H9 (cell line): Measurements from ENCODE around the gene MRM2. TPM values are rescaled to one million over a fixed set of nuclear protein-coding genes. Genes with fewer than 3 reads are reported as not detected.

Experiments
- DNase-seq: peaks from one replicate; pipeline ENCODE4 v3.0.0-alpha.2; 2017
- H2AFZ ChIP-seq: one replicate; pipeline ENCODE4 v1.6.1; 2013; ENCODE audit warnings: mild to moderate bottlenecking, low read length, control low read depth, moderate library complexity
- H2AK5ac ChIP-seq: 2 replicates; pipeline ENCODE4 v1.6.1; 2013; ENCODE audit warnings: low read length, control low read depth, mixed read lengths; ENCODE audit not compliant: insufficient read length
- H2BK120ac ChIP-seq: one replicate; pipeline ENCODE4 v1.6.1; 2013; ENCODE audit warnings: low read depth, mild to moderate bottlenecking, low read length, control low read depth, inconsistent platforms; ENCODE audit not compliant: poor library complexity, severe bottlenecking
- H2BK12ac ChIP-seq: 2 replicates; pipeline ENCODE4 v1.6.1; 2013; ENCODE audit warnings: low read length, control low read depth, mixed read lengths, low read depth; ENCODE audit not compliant: insufficient read length
- H2BK15ac ChIP-seq: 2 replicates; pipeline ENCODE4 v1.6.1; 2013; ENCODE audit warnings: low read depth, low read length, control low read depth
- H2BK20ac ChIP-seq: one replicate; pipeline ENCODE4 v1.6.1; 2013; ENCODE audit warnings: low read depth, mild to moderate bottlenecking, low read length, control low read depth, inconsistent platforms; ENCODE audit not compliant: poor library complexity, severe bottlenecking
- H2BK5ac ChIP-seq: 2 replicates; pipeline ENCODE4 v1.6.1; 2013; ENCODE audit warnings: low read length, control low read depth, mixed read lengths; ENCODE audit not compliant: insufficient read length
- H3K14ac ChIP-seq: 2 replicates; pipeline ENCODE4 v1.6.1; 2013; ENCODE audit warnings: low read length, control low read depth; ENCODE audit not compliant: insufficient read depth
- H3K18ac ChIP-seq: 2 replicates; pipeline ENCODE4 v1.6.1; 2013; ENCODE audit warnings: low read depth, mild to moderate bottlenecking, mixed read lengths, low read length, control low read depth; ENCODE audit not compliant: insufficient read length
- H3K23ac ChIP-seq: 2 replicates; pipeline ENCODE4 v1.6.1; 2013; ENCODE audit warnings: low read length, control low read depth, mixed read lengths, low read depth; ENCODE audit not compliant: insufficient read length
- H3K23me2 ChIP-seq: 2 replicates; pipeline ENCODE4 v1.6.1; 2013; ENCODE audit warnings: low read depth, mild to moderate bottlenecking, mixed read lengths, low read length, control low read depth; ENCODE audit not compliant: insufficient read length, poor library complexity, severe bottlenecking
- H3K27ac ChIP-seq: 2 replicates; pipeline ENCODE4 v1.5.1; 2013; ENCODE audit warnings: low read length, control low read depth, mixed read lengths, low read depth; ENCODE audit not compliant: insufficient read length
- H3K27me3 ChIP-seq: 2 replicates; pipeline ENCODE4 v1.6.1; 2013; ENCODE audit warnings: low read length, control low read depth, inconsistent platforms; ENCODE audit not compliant: insufficient read depth
- H3K4ac ChIP-seq: 2 replicates; pipeline ENCODE4 v1.6.1; 2013; ENCODE audit warnings: low read depth, mild to moderate bottlenecking, control low read depth, inconsistent platforms, low read length, moderate library complexity
- H3K4me1 ChIP-seq: 2 replicates; pipeline ENCODE4 v1.6.1; 2013; ENCODE audit warnings: low read length, control low read depth, inconsistent platforms; ENCODE audit not compliant: insufficient read depth
- H3K4me2 ChIP-seq: 2 replicates; pipeline ENCODE4 v1.6.1; 2013; ENCODE audit warnings: low read length, control low read depth, mixed read lengths; ENCODE audit not compliant: insufficient read length, insufficient read depth
- H3K56ac ChIP-seq: 2 replicates; pipeline ENCODE4 v1.6.1; 2013; ENCODE audit warnings: low read depth, mild to moderate bottlenecking, mixed read lengths, low read length, control low read depth; ENCODE audit not compliant: insufficient read length
- H3K79me1 ChIP-seq: 2 replicates; pipeline ENCODE4 v1.6.1; 2013; ENCODE audit warnings: low read depth, mild to moderate bottlenecking, moderate library complexity, low read length, control low read depth, inconsistent platforms; ENCODE audit not compliant: insufficient read depth, poor library complexity, severe bottlenecking
- H3K79me2 ChIP-seq: 2 replicates; pipeline ENCODE4 v1.6.1; 2013; ENCODE audit warnings: low read length, control low read depth, inconsistent platforms; ENCODE audit not compliant: insufficient read depth
- H3K9ac ChIP-seq: 2 replicates; pipeline ENCODE4 v1.6.1; 2013; ENCODE audit warnings: low read length, control low read depth, mixed read lengths; ENCODE audit not compliant: insufficient read length; ENCODE audit errors: extremely low read depth
- H3K9me3 ChIP-seq: one replicate; pipeline ENCODE4 v1.6.1; 2013; ENCODE audit warnings: low read depth, low read length, inconsistent platforms; ENCODE audit not compliant: control insufficient read depth
- H3T11ph ChIP-seq: one replicate; pipeline ENCODE4 v1.6.1; 2013; ENCODE audit warnings: mild to moderate bottlenecking, low read length, control low read depth, inconsistent platforms
- H4K20me1 ChIP-seq: one replicate; pipeline ENCODE4 v1.6.1; 2013; ENCODE audit not compliant: control insufficient read depth, insufficient read length, insufficient read depth
- H4K5ac ChIP-seq: 2 replicates; pipeline ENCODE4 v1.6.1; 2013; ENCODE audit warnings: low read depth, mild to moderate bottlenecking, mixed read lengths, low read length, control low read depth; ENCODE audit not compliant: insufficient read length
- H4K8ac ChIP-seq: replicated peaks from 2 replicates; pipeline ENCODE4 v1.6.1; 2013; ENCODE audit warnings: low read length, control low read depth, mixed read lengths, low read depth; ENCODE audit not compliant: insufficient read length
- H4K91ac ChIP-seq: 2 replicates; pipeline ENCODE4 v1.6.1; 2013; ENCODE audit warnings: low read depth, mild to moderate bottlenecking, moderate library complexity, mixed read lengths, low read length, control low read depth; ENCODE audit not compliant: insufficient read length
- H3K27ac Mint-ChIP-seq, 3 experiments: 2 replicates in 2 of 3; 3 replicates in 1 of 3; pipeline ENCODE4 v1.8.0; 2020 to 2021; ENCODE audit warnings: mixed read lengths in 3 of 3, mild to moderate bottlenecking in 1 of 3, moderate library complexity in 1 of 3
- H3K27me3 Mint-ChIP-seq: 2 replicates; pipeline ENCODE4 v1.8.0; 2021; ENCODE audit warnings: low read depth, mild to moderate bottlenecking, moderate library complexity, mixed read lengths
- H3K36me3 Mint-ChIP-seq, 3 experiments: 2 replicates in 2 of 3; 3 replicates in 1 of 3; pipeline ENCODE4 v1.8.0; 2020 to 2021; ENCODE audit warnings: low read depth in 3 of 3, mixed read lengths in 3 of 3; ENCODE audit not compliant: insufficient read depth in 1 of 3
- H3K4me1 Mint-ChIP-seq, 2 experiments: 2 replicates each; pipeline ENCODE4 v1.8.0; 2020; ENCODE audit warnings: mixed read lengths in 2 of 2
- H3K4me3 Mint-ChIP-seq, 2 experiments: 2 replicates in 1 of 2; 3 replicates in 1 of 2; pipeline ENCODE4 v1.8.0; 2020 to 2021; ENCODE audit warnings: mild to moderate bottlenecking in 2 of 2, mixed read lengths in 2 of 2, moderate library complexity in 1 of 2
- H3K9me3 Mint-ChIP-seq, 2 experiments: 2 replicates in 1 of 2; 3 replicates in 1 of 2; pipeline ENCODE4 v1.8.0; 2020; ENCODE audit warnings: mild to moderate bottlenecking in 2 of 2, mixed read lengths in 2 of 2, moderate library complexity in 1 of 2
- CTCF ChIP-seq: fragments of 200-600 bp; sonication (generic); conservative IDR thresholded peaks from 3 replicates; pipeline ENCODE4 v1.8.0; 2021; ENCODE audit warnings: antibody characterized with exemption, mild to moderate bottlenecking
- WGBS: extraction: QIAGEN DNeasy Blood & Tissue Kit; methylation state at CpG from one replicate; pipeline ENCODE4 v1.1.7; 2013; ENCODE audit warnings: missing lambda C conversion rate, low lambda C conversion rate, mixed read lengths; ENCODE audit not compliant: insufficient read length; ENCODE audit errors: extremely low coverage; 5-methylcytosine and 5-hydroxymethylcytosine counted together
- total RNA-seq: library from RNA; stranded (reverse); gene quantifications from 2 replicates; pipeline ENCODE4 v1.2.1, GENCODE V29; 2021

MRM2 gene
- total RNA-seq, 1 experiment from 2014 or later = 59.0 TPM

- Mint-ChIP-seq H3K27me3 (no peaks in the 10 kb centered on the region), H3K9me3 (no peaks in the 10 kb centered on the region), H3K27ac (0 out of 7 replicates have a peak overlapping the region, but pooled peaks of 1 of the 3 experiments have one; percentile 47), H3K4me3 (no peak overlapping the region), H3K4me1 (no peaks in the 10 kb centered on the region; a peak in 1 of 4 replicates), H3K36me3 (peaks cover 10 to 47% (median 34%) of the 10 kb centered on the region in 3 experiments; a peak in 6 of 7 replicates)
- H3T11ph ChIP-seq = no peak overlapping the region
- no peak overlapping the region for H2BK20ac ChIP-seq
- H4K8ac ChIP-seq = no peak overlapping the region
- no peaks in the 10 kb centered on the region for H3K79me2 ChIP-seq
- H2BK5ac ChIP-seq = no peak overlapping the region
- H3K23me2 ChIP-seq = no peaks in the 10 kb centered on the region
- H2AK5ac ChIP-seq = no peak overlapping the region
- no peak for DNase-seq
- no peak for TF ChIP-seq CTCF
- WGBS = no CpG with 5 or more reads among the region's 32 CpGs
- no peak overlapping the region for H2AFZ ChIP-seq
- H3K14ac ChIP-seq = no peak overlapping the region
- no peaks in the 10 kb centered on the region for H3K27me3 ChIP-seq
- no peak overlapping the region for H3K9ac ChIP-seq
- no peak overlapping the region for H3K4ac ChIP-seq
- H4K5ac ChIP-seq = no peak overlapping the region
- H3K56ac ChIP-seq = no peak overlapping the region
- no peak overlapping the region for H4K91ac ChIP-seq
- H3K79me1 ChIP-seq = no peaks in the 10 kb centered on the region
- H2BK15ac ChIP-seq = no peak overlapping the region
- H3K27ac ChIP-seq = no peak overlapping the region
- no peaks in the 10 kb centered on the region for H4K20me1 ChIP-seq
- no peak overlapping the region for H3K4me2 ChIP-seq
- H3K4me1 ChIP-seq = no peaks in the 10 kb centered on the region
- H2BK120ac ChIP-seq = no peak overlapping the region
- no peak overlapping the region for H2BK12ac ChIP-seq
- H3K9me3 ChIP-seq = no peaks in the 10 kb centered on the region
- no peak overlapping the region for H3K18ac ChIP-seq
- no peak overlapping the region for H3K23ac ChIP-seq
These were observed 11.7 kb upstream of the MRM2 start for GRCh38 chr7:2253525-2254244.
